MCF 10A (cell line): Measurements from ENCODE around the gene ICAM2. TPM values are rescaled to one million over a fixed set of nuclear protein-coding genes. Genes with fewer than 3 reads are reported as not detected.

Experiments used
- BruUV-seq: library from RNA; stranded (reverse); fragments of 400-500 nt; replicated peaks from 2 replicates; lab custom pipeline; 2021; lab: Mats Ljungman, UMichigan
- CTCF ChIA-PET: fragments of 300-600 bp; sonication (Branson Sonifier 250); formaldehyde crosslinking; extraction: SDS; loops from one replicate; lab custom pipeline; 2021; ENCODE audit warnings: antibody characterized with exemption, inconsistent platforms; lab: Yijun Ruan, JAX
- POLR2A ChIA-PET: fragments of 300-600, 350-650 bp; sonication (Branson Sonifier 250); formaldehyde crosslinking; extraction: SDS; loops from one replicate; lab custom pipeline; 2020; ENCODE audit warnings: antibody characterized with exemption, inconsistent platforms; lab: Yijun Ruan, JAX
- DNase-seq: peaks from one replicate; pipeline ENCODE4 v3.0.0-alpha.2; 2018; ENCODE audit not compliant: unreplicated experiment
- H3K27ac Mint-ChIP-seq: one replicate; pipeline ENCODE4 v1.8.0; 2022; ENCODE audit warnings: mild to moderate bottlenecking, low read depth, mixed read lengths; ENCODE audit not compliant: unreplicated experiment
- H3K27me3 Mint-ChIP-seq: one replicate; pipeline ENCODE4 v1.8.0; 2022; ENCODE audit warnings: mixed read lengths; ENCODE audit not compliant: insufficient read depth, unreplicated experiment
- H3K36me3 Mint-ChIP-seq: one replicate; pipeline ENCODE4 v1.8.0; 2022; ENCODE audit warnings: mild to moderate bottlenecking, moderate library complexity, mixed read lengths; ENCODE audit not compliant: insufficient read depth, unreplicated experiment
- H3K4me1 Mint-ChIP-seq: one replicate; pipeline ENCODE4 v1.8.0; 2022; ENCODE audit warnings: mixed read lengths; ENCODE audit not compliant: insufficient read depth, unreplicated experiment
- H3K4me3 Mint-ChIP-seq: one replicate; pipeline ENCODE4 v1.8.0; 2022; ENCODE audit warnings: mild to moderate bottlenecking, moderate library complexity, mixed read lengths; ENCODE audit not compliant: unreplicated experiment
- H3K9me3 Mint-ChIP-seq: one replicate; pipeline ENCODE4 v1.8.0; 2022; ENCODE audit warnings: mixed read lengths; ENCODE audit not compliant: unreplicated experiment
- CTCF ChIP-seq: fragments of 200-600 bp; IDR thresholded peaks from one replicate; pipeline ENCODE4 v1.8.0; 2022; ENCODE audit warnings: antibody characterized with exemption, mild to moderate bottlenecking; ENCODE audit not compliant: unreplicated experiment
- intact Hi-C: fragments of 100-400 bp; cut with micrococcal nuclease; formaldehyde crosslinking; loops from 2 replicates; pipeline ENCODE4 v1.14.1; 2022
- total RNA-seq: library from RNA; stranded (reverse); gene quantifications from 2 replicates; pipeline ENCODE4 v1.2.3, GENCODE V29; 2022

Gene ICAM2
- total RNA-seq, 1 experiment from 2014 or later = not detected

GRCh38 chr17:64006361-64007088, 13.9 kb downstream of the ICAM2 start:
- no peak for TF ChIP-seq CTCF

GRCh38 chr17:64005734-64006167, 14.7 kb downstream of the ICAM2 start:
- intact Hi-C loops = no loop called here
- DNase-seq = no peak
- CTCF ChIA-PET = interaction anchor here (0.6 to 1.6 kb wide), 5 partner anchors 11 to 128 kb away, joined by 3 to 7 read pairs (median 4); no protein-coding TSS in a partner anchor
- H3K4me3 Mint-ChIP-seq = no peak overlapping the region
- H3K4me1 Mint-ChIP-seq = peaks cover 11% of the 10 kb centered on the region
- TF ChIP-seq CTCF = no peak
- no peaks in the 10 kb centered on the region for H3K9me3 Mint-ChIP-seq
- no peaks in the 10 kb centered on the region for H3K36me3 Mint-ChIP-seq
- no peak overlapping the region for H3K27ac Mint-ChIP-seq
- BruUV-seq = no TSS peak
- no peaks in the 10 kb centered on the region for H3K27me3 Mint-ChIP-seq
- POLR2A ChIA-PET = no interaction called here

More at GRCh38 chr17:64006361-64007088, 13.9 kb downstream of the ICAM2 start:
- intact Hi-C loops = no loop called here
- no peak for DNase-seq
- POLR2A ChIA-PET = no interaction called here
- H3K9me3 Mint-ChIP-seq = no peaks in the 10 kb centered on the region
- H3K36me3 Mint-ChIP-seq = no peaks in the 10 kb centered on the region
- H3K27me3 Mint-ChIP-seq = no peaks in the 10 kb centered on the region
- no peak overlapping the region for H3K27ac Mint-ChIP-seq
- CTCF ChIA-PET = interaction anchor here (0.6 to 1.6 kb wide), 9 partner anchors 10 to 275 kb away, joined by 3 to 7 read pairs (median 3); partner anchors contain the start of gene ICAM2
- BruUV-seq = no TSS peak
- no peak overlapping the region for H3K4me3 Mint-ChIP-seq
- H3K4me1 Mint-ChIP-seq = peaks cover 11% of the 10 kb centered on the region

GRCh38 chr17:64004903-64005733, 15.3 kb downstream of the ICAM2 start:
- Mint-ChIP-seq H3K27me3 (peaks cover 1% of the 10 kb centered on the region), H3K4me3 (no peak overlapping the region), H3K9me3 (no peaks in the 10 kb centered on the region), H3K36me3 (no peaks in the 10 kb centered on the region), H3K4me1 (peaks cover 11% of the 10 kb centered on the region), H3K27ac (no peak overlapping the region)
- ChIA-PET CTCF (interaction anchor here (0.6 to 1.6 kb wide), 3 partner anchors 11 to 85 kb away, joined by 3 to 7 read pairs (median 4); no protein-coding TSS in a partner anchor), POLR2A (no interaction called here)
- DNase-seq = no peak
- BruUV-seq = no TSS peak
- intact Hi-C loops = no loop called here
- no peak for TF ChIP-seq CTCF
